Measurements from ENCODE around the gene ZAP70.

The ZAP70 gene

DNA sequence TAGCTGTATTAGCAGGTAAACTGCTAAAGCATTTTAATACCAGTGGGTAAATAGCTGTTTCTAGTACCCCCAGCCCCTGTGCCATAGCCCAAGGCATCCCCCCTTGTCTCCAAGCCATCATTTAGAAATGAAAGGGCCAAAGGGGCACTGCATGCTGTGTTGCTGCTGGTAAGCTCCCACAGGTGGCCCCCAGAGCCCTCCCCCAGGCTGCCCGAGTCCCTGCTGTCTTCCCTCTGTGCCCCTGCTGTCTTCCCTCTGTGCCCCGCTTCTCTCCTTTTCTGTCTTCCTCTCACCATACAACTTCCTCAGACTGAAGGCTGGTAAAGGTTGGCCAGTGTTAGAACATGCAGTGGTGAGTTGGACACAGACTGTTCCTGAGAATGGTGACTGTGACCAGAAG is 42.1 kb downstream of the ZAP70 start:
- DNase-seq: no peak

DNA sequence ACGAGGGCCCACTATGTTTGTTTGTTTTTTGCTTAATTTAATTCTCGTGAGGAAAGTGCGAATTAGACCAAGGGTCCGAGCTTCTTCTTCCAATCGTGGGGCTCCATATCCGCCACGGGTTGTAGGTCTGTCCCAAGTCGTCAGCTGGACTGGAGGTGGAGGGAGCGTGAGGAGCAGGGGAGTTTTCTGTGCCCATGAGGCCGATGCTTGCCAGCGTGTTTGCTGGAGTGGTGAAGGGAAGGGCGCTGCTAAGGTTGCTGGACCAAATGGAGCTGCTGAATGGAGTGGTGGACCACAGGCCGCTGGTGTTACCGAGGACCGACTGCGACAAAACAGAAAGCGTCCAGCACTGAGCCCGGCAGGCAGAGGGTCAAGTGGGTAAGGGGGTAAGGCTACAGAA is 43.7 kb downstream of the ZAP70 start:
- DNase-seq: no peak

DNA sequence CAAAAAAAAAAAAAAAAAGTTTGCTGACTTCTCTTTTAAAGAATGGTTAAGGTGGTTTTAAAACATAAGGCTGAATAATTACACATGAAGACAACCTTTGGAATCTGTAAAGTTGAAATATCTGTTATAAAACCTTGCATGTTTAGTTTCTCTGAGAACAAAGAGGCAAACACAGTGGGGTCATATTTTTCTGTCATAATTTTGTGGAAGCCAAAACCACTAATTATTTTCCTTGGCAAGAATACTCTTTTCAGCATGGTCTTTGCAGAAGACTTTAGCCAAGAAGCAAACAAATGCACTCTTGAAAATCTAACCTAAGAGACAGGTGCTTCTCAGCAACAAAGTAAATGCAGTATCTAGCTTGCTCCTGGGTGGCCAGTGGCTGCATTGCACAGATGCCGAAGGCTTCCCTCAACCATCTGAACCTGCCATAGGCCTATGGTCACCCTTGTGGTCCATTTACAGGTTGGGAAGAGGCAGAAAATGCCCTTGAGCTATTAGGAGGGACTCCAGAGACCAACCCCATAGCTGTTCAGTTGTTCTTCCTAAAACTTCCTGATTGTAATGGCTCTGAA is 44.8 kb downstream of the ZAP70 start:
- no peak for DNase-seq

DNA sequence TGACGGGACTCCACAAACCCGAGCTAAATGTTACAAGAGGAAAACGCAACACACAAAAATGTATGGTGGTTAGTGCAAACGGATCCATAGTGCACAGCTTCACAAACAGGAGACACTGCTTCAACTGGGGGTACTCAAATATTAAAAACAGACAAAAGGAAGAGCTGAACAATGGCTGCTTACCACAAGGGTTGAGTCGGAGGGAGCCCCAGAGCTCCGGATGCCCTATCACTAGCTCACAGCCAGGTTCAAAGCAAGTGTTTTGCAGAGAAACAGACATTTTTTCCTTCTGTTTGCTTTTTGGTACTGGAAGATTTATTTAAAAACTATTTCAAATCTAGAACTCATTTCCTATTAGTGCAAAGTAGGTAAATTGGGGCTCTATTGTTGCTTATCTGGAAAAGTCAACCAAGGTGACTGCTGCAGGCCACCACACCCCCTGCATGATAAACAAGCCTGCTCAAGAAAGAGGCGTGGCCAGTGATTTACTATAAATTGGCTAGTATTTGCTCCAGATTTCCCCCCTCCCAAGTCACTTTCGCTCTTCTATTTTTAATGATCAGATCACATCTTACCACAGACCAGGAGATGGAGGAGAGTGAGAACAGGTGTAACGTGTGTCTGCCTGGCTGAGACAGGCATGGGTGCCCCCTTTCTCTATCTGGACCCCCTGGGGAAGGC is 46.5 kb downstream of the ZAP70 start:
- DNase-seq: no peak

DNA sequence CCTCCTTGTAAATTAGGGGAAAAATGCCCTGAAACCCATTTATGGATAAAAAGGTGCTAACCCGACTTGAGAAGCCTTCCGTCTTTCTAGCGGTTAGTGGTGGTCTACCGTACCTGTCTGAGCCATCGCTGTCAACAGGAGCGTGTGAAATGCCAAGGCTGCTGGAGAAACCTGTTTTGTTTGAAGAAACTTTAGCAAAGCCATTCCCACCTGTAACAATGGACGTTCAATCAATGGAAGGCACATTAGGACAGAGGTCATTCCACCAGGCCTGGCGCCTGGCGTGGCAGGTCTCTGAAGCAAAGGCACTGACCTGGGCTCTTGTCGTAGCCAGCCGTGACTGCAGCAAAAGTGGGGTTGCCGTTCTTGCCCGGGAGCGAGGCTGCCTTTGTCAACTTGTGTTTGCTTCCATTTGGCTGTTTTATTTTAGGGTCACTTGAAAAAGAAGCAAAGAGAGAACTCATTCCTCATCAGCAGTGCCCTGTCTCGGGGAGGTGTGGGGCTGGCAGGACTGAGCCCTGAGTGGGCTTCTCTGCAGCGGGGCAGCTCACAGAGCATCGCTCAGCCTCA is 47.2 kb downstream of the ZAP70 start:
- DNase-seq: no peak

DNA sequence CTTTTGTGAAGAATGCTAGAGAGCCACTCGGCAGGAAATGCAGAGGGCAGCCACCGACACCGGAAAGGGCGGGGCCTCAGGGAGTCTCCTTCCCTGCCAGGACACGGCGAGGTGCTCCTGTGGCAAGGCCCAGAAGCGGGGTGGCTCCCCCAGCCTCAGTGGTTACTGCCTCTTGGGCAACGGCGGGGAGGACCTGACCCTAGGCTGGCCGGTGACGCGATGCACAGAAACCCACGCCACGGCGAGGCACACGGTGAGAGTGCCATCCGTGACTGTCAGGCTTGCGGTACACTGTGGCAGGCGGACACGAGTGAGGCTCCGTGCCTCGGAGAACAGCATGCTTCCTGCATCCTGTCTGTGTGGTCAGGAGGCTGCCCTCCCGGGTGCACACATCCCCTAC is 47.8 kb downstream of the ZAP70 start:
- DNase-seq: no peak

DNA sequence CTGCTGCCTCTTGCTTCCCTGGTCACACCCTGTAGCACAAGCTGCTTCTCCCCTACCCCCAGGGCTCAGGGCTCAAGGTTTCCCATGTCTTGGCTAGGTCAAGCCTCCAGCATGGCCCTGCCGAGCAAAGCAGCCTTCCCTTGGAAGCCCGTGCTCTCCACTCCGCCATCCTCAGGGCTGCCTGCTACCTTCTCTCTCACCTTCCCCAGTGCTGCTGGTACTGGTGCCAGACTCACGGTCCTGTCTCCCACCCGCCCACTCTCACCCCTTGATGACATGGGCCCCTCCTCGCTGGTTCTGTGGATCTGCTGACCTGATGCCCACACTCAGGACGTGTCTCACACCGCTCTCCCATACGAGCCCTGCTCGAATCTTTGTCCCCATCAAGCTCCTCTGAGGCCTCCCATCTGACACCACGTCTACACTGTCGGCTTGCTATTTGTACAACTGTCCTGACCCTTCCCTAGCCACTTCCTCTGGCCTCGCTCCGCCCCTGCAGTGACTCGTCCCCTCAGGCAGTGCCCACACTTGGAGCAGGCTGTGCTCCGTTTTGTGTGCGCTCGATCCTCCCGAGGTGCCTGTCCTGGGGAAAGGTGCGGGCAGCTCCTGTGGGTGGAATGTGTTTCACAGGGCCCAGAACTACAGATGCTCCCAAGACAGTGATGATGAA is 49.9 kb downstream of the ZAP70 start:
- no peak for DNase-seq

DNA sequence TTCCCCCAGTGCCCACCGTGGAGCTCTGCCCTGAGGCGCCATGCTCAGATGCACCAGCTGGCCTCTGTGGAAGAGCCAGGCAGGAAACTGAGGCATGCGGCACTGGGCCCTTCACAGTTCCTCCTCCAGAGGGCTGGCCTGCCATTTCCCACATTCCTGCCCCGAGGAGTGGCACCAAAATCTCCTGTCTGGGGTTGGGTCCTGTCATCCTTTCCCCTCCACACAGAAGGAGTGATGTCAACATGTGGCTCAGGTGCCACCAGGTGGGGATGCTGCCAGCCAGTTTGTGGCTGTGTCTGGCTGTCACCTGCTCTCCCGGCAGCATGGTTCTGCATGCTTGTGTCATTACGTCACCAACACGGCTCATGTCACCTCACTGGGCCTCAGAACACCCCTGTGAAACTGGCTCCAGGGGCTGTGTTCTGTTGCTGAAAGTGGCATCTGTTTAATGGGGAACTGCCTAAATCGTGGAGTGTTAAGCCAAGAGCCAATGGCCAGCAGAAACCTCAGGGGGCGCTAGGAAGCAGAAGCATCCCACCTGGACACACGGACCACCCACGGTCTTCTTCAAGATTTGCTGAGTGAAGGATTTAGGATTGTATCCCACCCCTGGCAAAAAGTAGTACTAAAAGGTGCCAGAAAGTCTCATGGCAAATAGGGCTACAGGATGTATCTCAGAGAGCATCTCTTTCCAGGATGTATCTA is 51.3 kb downstream of the ZAP70 start:
- DNase-seq: no peak

DNA sequence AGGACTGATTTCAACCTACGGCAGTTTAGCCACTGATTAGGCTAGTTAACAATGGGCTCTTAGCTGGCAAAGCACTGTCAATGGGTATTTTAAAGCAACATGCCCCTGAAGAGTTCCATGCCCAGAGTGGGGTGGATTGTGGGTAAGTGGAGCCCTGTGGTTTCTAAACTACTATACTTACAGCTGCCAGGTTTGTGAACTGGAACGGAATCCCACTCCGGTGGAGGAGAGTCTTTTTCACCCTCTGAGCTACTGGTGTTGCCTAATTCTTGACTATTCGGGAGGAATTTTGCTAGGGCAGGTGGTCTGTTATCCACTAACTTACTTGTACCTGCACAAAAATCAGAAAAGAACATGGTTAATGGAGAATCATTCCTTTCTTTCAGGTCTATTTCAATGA is 52.6 kb downstream of the ZAP70 start:
- no peak for DNase-seq

DNA sequence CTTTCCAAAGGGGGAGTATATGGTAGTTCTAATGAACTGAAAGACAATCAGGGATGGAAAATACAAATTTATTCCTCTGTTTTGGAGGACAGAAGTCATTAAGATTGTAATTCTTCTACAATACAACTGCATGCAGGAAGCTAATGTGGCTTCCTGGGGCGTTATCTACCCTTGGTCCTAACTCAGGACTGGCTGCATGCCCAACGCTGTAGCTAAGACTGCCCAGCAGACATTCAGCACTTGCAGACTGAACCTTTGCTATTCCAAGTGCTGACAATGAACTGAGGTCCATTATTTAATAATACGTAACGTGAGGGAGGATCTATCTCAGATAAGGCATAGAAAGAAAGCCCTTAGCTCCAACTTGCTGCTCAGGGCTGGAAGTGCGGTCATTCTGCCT is 53.2 kb downstream of the ZAP70 start:
- DNase-seq: no peak

DNA sequence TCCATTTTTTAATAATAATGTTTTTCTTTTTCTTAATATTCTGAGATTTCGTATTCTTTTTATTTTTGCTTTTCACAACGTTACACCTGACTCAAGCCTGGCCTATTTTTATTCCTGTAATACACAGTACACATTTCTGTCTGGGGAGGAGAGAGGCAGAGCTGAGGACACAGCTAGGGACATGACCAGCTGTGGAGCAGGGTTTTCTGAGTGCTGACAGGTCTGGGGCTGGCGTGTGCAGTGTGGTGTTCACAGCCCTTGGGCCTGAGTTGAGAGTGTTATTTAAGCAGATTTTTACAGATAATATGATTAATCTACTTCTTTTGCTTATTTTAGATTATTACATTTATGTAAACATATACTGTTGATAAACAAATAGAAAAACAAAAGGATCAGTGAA is 55.9 kb downstream of the ZAP70 start:
- no peak for DNase-seq

DNA sequence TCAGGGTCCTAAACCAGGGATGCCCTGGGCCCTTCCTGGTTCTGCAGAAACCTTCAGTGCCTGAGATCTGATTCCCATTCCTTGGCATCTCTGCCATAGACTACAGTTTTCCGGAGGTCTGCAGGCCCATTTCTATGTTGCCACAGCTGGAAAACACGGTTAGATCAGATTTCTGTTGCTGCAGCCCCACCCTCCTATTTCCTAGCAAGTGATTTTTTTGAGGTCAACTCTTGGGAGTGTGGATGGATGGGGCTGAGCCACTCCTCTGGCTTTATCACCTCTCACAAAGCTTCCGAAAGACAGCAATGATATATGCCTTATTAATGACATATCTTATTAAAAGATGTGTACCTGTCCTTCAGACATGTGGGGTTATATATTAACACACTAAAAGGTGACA is 56.3 kb downstream of the ZAP70 start:
- DNase-seq: no peak

DNA sequence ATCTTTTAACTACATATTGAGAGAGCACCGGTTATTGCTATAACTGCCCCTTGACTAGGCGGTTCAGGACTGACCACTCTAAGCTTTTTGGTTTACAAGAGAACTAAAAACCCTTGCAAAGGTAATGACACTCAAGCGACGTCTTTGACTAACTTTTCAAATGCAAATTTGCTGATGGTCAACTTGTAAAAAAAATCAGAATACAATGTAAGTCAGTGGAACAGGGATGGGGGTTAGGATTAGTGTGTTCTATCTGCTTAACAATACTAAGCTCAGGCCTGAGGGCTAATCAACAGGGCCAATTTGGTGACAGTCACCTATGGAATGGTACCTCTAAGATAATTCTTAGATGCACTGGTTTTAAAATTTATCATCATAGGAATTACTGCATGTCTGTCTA is 57.1 kb downstream of the ZAP70 start:
- DNase-seq: no peak

DNA sequence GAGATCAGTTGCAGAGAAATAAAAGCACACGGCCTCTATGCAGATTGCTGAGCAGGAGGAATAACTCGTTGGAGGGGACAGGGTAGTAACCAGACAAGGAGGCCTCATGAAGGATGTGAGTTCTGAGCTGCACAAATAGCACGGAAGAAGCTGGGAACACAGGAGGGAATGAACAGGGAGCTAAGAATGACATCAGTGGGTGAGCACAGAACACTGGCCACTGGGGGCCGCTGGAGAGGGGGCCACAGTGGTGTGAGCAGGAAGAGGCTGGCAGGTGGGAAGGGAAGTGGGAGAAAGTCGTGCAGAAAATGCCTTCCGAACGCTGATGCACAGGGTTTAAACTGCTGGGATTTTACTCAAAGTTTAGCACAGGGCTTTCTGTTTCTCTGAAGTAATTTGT is 61.0 kb downstream of the ZAP70 start:
- no peak for DNase-seq

DNA sequence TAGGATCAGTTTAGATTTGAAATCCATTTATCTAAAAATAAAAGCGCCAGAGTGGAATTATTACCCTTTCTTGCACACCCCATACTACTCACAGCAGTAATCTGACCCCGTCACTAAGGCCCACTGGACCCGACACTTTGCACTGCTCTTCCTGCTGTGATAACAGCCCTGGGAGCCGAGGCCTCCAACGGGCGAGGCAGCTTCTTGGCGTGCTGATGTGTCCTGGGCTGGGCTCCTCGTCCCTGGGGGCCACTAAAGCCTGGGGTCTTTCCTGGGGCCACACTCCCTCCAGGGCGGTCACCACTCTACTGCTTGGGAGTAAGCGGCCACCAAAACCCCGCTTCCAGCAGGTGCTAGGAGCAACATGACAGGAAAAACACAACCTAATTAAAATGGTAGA is 61.7 kb downstream of the ZAP70 start:
- DNase-seq: no peak

DNA sequence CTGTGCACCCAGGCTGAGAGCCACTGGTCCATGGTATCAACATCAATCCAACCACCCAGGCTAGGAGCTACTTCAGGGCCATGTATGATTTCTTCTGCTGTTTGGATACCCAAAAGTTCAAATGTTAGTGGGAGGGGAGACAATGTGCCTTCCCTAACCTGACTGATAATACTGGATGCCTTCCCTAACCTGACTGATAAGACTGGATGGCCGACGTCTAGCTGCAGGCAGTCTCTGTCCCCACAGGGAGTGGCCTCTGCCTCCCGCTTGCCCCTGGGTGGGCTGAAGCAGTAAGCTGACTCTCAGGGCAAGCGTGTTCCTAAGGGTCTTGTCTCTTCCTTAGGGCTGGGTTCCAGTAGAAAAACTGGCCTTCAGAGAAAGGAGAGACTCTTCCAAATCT is 65.8 kb downstream of the ZAP70 start:
- no peak for DNase-seq

DNA sequence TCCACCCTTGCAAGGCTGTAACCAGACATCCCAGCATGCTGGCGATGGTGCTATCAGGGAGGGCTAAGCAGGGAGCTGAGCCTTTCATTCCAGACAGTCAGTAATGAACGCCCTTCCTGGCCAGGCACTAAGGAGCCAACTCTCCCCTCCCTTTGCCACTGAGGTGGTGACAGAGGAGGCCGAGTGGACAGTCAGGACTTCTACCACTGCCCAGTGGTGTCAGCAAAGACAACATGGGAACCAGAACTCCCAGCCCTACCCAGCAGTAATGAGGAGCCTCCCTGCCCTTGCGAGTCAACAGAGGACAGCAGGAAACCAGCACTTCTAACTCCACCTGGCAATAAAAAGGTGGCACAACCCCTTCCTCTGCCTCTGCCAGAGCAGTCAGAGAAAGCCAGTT is 68.6 kb downstream of the ZAP70 start:
- DNase-seq: no peak

DNA sequence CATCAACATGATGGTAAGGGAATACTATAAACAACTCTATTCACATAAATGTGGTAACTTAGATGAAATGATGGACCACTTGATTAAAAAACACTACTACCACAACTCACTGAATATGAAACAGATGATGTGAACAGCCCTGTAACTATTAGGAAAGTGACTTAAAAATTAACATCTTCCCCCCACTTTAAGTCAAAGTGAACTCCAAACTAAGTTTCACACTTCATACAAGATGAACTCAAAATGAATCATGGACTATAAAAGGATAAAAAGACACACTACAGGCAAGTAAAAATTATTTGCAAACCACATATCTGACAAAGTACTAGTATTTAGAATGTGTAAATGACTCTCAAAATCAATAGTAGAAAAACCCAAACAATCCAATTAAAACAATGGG is 71.6 kb downstream of the ZAP70 start:
- DNase-seq: no peak

DNA sequence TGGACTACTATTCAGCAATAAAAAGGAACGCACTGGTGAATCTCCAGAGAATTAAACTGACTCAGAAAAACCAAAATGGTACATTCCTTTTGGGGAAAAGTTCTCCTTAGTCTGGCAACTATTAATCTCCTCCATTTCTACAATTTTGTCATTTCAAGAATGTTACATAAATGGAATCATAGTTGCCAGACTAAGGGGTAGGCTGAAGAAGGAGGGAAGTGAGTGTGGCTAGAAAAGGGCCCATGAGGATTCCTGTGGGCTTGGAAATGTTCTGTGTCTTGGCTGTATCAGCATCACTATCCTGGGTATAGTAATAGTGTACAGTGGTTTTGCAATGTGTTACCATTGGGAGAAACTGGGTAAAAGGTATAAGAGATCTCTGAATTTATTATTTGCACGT is 72.4 kb downstream of the ZAP70 start:
- DNase-seq: peak; percentile 24

DNA sequence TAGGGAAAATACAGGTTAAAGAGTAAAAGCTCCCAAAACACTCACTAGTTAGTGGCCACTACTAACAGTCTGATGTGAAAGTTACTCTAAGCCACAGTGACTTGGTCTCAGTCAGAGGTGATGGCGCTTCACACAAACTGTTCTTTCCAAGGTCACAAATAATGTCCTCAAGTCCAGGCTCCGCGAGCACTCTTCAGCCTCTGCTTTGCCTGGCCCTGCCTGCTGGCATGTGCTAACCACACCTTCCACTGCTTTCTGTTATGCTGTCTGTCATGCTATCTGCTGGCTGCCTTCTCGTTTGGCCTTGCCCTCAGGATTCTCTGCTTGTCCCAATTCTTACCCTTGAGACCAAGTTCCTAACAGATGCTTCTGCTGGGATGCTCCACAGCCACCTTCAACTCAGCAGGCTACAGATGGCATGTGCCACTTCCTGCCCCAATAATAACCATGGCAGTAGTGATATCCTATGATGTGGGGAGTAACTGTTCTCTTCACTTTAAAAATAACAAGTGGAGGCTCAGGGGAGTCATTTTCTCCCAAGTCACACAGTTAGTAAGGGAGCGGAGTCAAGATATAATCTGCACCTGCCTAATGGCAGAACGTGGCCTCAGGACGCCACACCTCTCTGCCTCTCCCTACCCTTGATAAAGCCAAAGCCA is 75.7 kb downstream of the ZAP70 start:
- DNase-seq: no peak
